ENCODE measurements around the gene B3GNT9. TPM values are rescaled to one million over a fixed set of nuclear protein-coding genes. Genes with fewer than 3 reads are reported as not detected.

Gene B3GNT9
- total and polyA plus RNA-seq, 2 donors: 22.4 to 26.4 TPM

DNA sequence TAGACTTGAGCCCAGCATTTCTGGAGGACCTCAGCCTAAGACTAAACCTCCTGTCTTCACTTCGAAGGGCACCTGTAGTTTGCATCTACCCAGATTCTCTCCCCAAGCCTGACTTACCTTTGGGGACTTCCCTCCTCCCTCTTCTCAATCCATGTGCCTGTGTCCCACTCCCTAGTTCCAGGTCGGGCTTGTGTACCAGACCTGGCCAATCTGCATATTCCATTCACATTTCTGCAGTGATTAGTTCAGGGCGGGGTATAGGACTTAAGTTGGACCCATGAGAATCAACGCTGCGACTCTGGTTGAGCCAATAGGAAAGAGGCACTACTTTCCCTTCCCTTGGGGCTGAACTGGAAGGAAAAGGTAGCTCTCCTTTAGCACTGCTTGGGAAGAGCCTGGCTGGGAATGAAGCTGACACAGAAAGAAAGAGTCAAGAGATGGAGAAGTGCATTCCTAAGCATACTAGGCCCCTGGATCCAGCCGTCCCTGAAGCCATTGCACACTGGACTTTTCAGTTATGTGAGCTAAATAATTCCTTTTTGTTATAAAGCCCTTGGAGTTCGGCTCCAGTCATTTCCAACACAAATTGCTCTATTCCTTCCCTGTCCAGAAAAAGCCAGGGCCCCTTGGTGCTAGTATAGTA, 6.4 kb upstream of the B3GNT9 start:
- no peak overlapping the region for H3K4me3 ChIP-seq (ENCODE audit: low read depth, low read length)
- H3K4me1 ChIP-seq (ENCODE audit: insufficient read depth): no peaks in the 10 kb centered on the region
- no peak overlapping the region for H3K27ac ChIP-seq (ENCODE audit: low read depth)
- WGBS: 63% methylated on average over 7 of the region's 7 CpGs
- DNase-seq (ENCODE audit: extremely low spot score): no peak
- no peaks in the 10 kb centered on the region for H3K36me3 ChIP-seq (ENCODE audit: insufficient read depth)

DNA sequence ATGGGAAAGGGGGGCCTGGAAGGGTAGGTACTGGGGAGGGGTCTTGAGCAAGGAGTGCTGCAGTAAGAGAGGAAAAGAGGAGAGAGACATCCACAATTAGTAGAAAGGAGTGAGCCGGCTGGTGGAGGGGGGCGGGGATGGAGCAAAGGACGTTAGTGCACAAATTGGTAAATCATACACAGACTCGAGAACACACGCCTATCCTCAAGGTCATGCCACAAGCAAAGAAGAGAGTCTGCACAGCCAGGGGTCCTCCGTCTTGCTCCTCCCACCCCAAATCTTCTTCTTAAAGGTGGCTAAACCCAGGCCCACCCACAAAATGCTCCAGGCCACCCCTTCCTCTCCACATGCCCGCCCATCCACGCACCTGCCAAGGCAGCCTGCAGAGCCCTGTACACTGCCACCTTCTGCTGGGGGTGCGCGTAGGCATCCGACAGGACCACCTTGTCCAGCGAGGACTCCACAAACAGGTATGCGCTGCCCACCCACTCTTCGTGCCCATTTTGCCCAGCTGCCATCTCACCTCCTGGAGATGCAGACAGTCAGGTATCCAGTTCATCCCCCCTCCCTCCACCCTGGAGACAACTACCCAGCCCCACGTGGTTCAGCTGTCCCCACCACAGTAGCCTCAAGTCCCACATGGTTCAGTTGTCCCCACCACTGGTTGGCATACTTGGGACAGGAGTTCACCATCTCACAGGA, 5.5 kb upstream of the B3GNT9 start:
- no peak for DNase-seq (ENCODE audit: extremely low spot score)
- WGBS: 59% methylated on average over 15 of the region's 15 CpGs
- H3K4me1 ChIP-seq (ENCODE audit: insufficient read depth): no peaks in the 10 kb centered on the region
- no peak overlapping the region for H3K27ac ChIP-seq (ENCODE audit: low read depth)
- no peak overlapping the region for H3K4me3 ChIP-seq (ENCODE audit: low read depth, low read length)
- no peaks in the 10 kb centered on the region for H3K36me3 ChIP-seq (ENCODE audit: insufficient read depth)

GRCh38 chr16:67155295-67156142, 4.7 kb upstream of the B3GNT9 start:
- no peak for DNase-seq (ENCODE audit: extremely low spot score)
- Histone ChIP-seq H3K4me1 (ENCODE audit: insufficient read depth) (no peaks in the 10 kb centered on the region), H3K36me3 (ENCODE audit: insufficient read depth) (no peaks in the 10 kb centered on the region), H3K4me3 (ENCODE audit: low read depth, low read length) (no peak overlapping the region), H3K27ac (ENCODE audit: low read depth) (no peak overlapping the region)
- 10% methylated on average over 74 of the region's 74 CpGs for WGBS

- 27% methylated on average over 61 of the region's 61 CpGs for WGBS
- H3K4me3 ChIP-seq (ENCODE audit: low read depth, low read length): no peak overlapping the region
- DNase-seq (ENCODE audit: extremely low spot score): no peak
- H3K36me3 ChIP-seq (ENCODE audit: insufficient read depth): no peaks in the 10 kb centered on the region
- no peak overlapping the region for H3K27ac ChIP-seq (ENCODE audit: low read depth)
- H3K4me1 ChIP-seq (ENCODE audit: insufficient read depth): no peaks in the 10 kb centered on the region
Observed at GRCh38 chr16:67154578-67155294, 3.9 kb upstream of the B3GNT9 start.

GRCh38 chr16:67151431-67152097, 766 bp upstream of the B3GNT9 start:
- no peak for DNase-seq (ENCODE audit: extremely low spot score)
- Histone ChIP-seq H3K4me3 (ENCODE audit: low read depth, low read length) (peak overlapping the region; percentile 62), H3K27ac (ENCODE audit: low read depth) (peak overlapping the region; percentile 29), H3K36me3 (ENCODE audit: insufficient read depth) (no peaks in the 10 kb centered on the region), H3K4me1 (ENCODE audit: insufficient read depth) (no peaks in the 10 kb centered on the region)
- WGBS: 49% methylated on average over 8 of the region's 8 CpGs

- 7% methylated on average over 94 of the region's 94 CpGs for WGBS
- Histone ChIP-seq H3K27ac (ENCODE audit: low read depth) (peak overlapping the region; percentile 92), H3K4me1 (ENCODE audit: insufficient read depth) (no peaks in the 10 kb centered on the region), H3K4me3 (ENCODE audit: low read depth, low read length) (peak overlapping the region; percentile 62), H3K36me3 (ENCODE audit: insufficient read depth) (no peaks in the 10 kb centered on the region)
- DNase-seq (ENCODE audit: extremely low spot score): no peak
Observed at GRCh38 chr16:67150047-67150832, 558 bp downstream of the B3GNT9 start.

- DNase-seq (ENCODE audit: extremely low spot score): no peak
- H3K27ac ChIP-seq (ENCODE audit: low read depth): no peak overlapping the region
- no peaks in the 10 kb centered on the region for H3K36me3 ChIP-seq (ENCODE audit: insufficient read depth)
- 65% methylated on average over 77 of the region's 77 CpGs for WGBS
- peak overlapping the region; percentile 62 for H3K4me3 ChIP-seq (ENCODE audit: low read depth, low read length)
- no peaks in the 10 kb centered on the region for H3K4me1 ChIP-seq (ENCODE audit: insufficient read depth)
Observed at GRCh38 chr16:67149276-67150046, 1.3 kb downstream of the B3GNT9 start.

DNA sequence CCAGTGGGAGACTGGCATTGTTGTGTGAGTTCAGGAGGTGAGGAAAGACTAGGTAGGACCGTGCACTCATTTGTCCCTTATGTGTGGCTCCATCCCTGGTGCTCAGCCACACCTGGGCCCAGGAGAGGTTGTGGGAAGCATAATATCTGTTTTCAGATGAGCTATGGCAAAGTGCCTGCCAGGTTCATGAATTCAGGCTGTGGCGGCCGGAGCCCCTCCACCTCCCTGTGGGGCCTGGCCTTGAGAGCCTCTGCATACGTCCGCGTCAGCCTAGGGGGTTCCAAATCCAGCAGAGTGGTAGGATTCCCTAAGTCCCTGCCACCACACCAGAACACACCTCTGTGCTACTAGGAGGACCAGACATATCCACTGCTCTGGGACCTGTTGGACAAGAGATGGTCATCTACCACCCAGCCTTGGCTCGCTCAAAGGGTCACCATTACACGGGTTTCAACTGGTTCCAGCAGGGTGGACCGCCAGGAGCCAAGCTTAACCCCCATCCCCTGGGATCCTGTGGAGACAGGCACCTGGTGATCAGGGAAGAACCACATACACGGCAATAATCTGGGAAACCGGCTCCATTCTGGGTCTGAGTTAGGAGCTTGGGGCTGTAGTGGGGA, 2.0 kb downstream of the B3GNT9 start:
- H3K4me3 ChIP-seq (ENCODE audit: low read depth, low read length): no peak overlapping the region
- no peaks in the 10 kb centered on the region for H3K36me3 ChIP-seq (ENCODE audit: insufficient read depth)
- no peaks in the 10 kb centered on the region for H3K4me1 ChIP-seq (ENCODE audit: insufficient read depth)
- WGBS: 84% methylated on average over 11 of the region's 11 CpGs
- H3K27ac ChIP-seq (ENCODE audit: low read depth): no peak overlapping the region
- no peak for DNase-seq (ENCODE audit: extremely low spot score)

DNA sequence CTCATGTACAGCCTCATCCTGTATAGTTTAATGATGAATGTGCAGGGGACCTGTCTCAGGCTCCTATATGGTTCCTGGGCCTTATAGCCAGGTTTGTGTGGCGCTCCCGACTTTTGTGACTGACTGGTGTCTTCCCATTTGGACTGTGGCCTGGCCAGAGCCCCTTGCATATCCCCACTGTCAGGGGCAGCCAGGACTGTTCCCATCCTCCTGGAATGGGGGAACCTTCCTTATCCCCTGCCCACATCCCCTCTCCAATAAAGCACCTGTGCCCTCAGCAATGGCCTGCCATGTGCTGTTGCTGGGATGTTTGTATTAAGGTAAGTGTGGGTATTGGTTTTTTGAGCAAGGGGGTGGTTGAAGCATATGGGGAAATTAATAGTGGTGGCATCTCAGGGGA, 2.6 kb downstream of the B3GNT9 start:
- Histone ChIP-seq H3K27ac (ENCODE audit: low read depth) (no peak overlapping the region), H3K4me3 (ENCODE audit: low read depth, low read length) (no peak overlapping the region), H3K36me3 (ENCODE audit: insufficient read depth) (no peaks in the 10 kb centered on the region), H3K4me1 (ENCODE audit: insufficient read depth) (no peaks in the 10 kb centered on the region)
- DNase-seq (ENCODE audit: extremely low spot score): no peak
- WGBS: 86% methylated on average over 2 of the region's 2 CpGs

DNA sequence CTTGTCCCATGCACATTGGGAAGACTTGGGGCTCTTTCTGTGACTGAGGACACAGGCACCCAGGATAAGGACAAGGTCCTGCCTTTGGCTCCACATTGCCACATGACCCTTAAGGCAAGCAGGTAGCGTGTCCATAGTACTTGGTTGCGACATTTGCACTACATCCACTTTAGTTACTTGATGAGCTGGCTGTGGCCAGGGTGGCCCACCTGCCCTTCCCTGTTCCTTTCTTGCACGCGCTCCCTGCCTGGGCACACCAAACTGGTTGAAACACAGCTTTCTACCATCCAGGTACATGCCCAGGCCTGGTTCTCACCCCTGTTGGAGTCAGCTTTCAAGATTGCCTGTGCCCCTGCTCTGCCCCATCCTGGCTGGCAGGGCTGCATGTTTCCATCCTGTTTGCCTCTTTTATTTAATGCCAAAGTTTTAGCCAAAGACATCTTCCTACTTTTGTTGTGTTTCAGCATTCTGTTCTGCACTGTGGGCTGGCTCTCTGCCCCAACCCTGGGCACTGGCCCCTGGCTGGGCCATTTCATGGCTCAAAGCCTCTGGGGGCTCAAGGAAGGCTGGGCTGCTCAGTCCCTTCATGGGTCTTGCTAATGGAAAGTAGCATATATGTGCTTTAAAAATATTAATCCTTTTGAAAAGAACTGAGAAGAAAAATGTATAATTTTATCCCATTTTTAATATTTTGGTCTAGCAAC, 3.2 kb downstream of the B3GNT9 start:
- H3K27ac ChIP-seq (ENCODE audit: low read depth): no peak overlapping the region
- H3K36me3 ChIP-seq (ENCODE audit: insufficient read depth): no peaks in the 10 kb centered on the region
- WGBS: 85% methylated on average over 4 of the region's 4 CpGs
- no peaks in the 10 kb centered on the region for H3K4me1 ChIP-seq (ENCODE audit: insufficient read depth)
- no peak for DNase-seq (ENCODE audit: extremely low spot score)
- H3K4me3 ChIP-seq (ENCODE audit: low read depth, low read length): no peak overlapping the region
